ENCODE measurements around the gene FSIP2.
"Not testable (repeated sequence)": the region's sequence is repeated elsewhere in the genome, so short reads cannot be mapped to it uniquely, and the experiment has no call there.

Gene FSIP2

DNA sequence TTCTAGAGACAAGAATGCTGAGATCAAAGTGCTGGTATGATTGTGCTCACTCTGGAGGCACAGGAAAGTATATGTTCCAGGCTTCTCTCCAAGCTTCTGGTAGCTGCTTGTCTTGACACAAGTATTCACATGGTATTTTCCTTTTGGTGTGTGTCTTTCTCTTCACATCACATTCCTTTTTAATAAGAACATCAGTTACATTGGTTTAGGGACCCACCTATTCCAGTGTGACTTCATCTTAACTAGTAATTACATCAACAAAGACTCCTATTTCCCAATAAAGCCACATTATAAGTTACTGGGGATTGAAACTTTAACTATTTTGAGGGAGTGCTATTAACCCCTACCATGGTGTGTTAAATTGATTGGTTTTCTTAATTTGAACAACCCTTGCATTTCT, 119.1 kb downstream of the FSIP2 start:
- no peak for TF ChIP-seq CTCF (IDR thresholded peaks at IDR 0.05; ENCODE audit: borderline replicate concordance, control extremely low read depth, extremely low read depth, insufficient read depth, missing control alignments)
- in situ Hi-C loops (cut with MboI; ENCODE audit: low sequenced_read_pairs, unreplicated experiment) = no loop called here
- DNase-seq (ENCODE audit: low spot score) = no peak

DNA sequence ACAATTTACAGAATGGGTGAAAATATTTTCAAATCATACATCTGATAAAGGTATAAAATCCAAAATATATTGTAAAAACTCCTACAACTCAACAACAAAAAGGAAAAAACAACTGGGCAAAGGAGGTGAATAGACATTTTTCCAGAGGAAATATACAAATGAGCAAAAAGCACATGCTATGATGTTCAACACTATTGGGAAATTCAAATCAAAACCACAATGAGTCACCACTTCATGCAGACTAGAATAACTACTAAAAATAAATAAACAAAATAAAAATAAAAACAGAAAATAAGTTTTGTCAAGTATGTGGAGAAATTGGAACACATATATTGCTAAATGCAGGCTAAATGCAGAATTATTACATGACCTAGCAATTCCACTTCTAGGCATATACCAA, 120.9 kb downstream of the FSIP2 start:
- in situ Hi-C loops (cut with MboI; ENCODE audit: low sequenced_read_pairs, unreplicated experiment) = no loop called here
- no peak for TF ChIP-seq CTCF (IDR thresholded peaks at IDR 0.05; ENCODE audit: borderline replicate concordance, control extremely low read depth, extremely low read depth, insufficient read depth, missing control alignments)
- DNase-seq (ENCODE audit: low spot score) = no peak

- no peak for DNase-seq (ENCODE audit: low spot score)
- in situ Hi-C loops (cut with MboI; ENCODE audit: low sequenced_read_pairs, unreplicated experiment) = no loop called here
- TF ChIP-seq CTCF (IDR thresholded peaks at IDR 0.05; ENCODE audit: borderline replicate concordance, control extremely low read depth, extremely low read depth, insufficient read depth, missing control alignments) = no peak
Observed at GRCh38 chr2:185860321-185860720, 121.7 kb downstream of the FSIP2 start.

GRCh38 chr2:185862657-185863398, 124.2 kb downstream of the FSIP2 start:
- no peak for TF ChIP-seq CTCF (IDR thresholded peaks at IDR 0.05; ENCODE audit: borderline replicate concordance, control extremely low read depth, extremely low read depth, insufficient read depth, missing control alignments)
- no peak for DNase-seq (ENCODE audit: low spot score)
- in situ Hi-C loops (cut with MboI; ENCODE audit: low sequenced_read_pairs, unreplicated experiment) = no loop called here

- DNase-seq (ENCODE audit: low spot score); in situ Hi-C loops (cut with MboI; ENCODE audit: low sequenced_read_pairs, unreplicated experiment): not testable (repeated sequence)
Observed at GRCh38 chr2:185864468-185865260, 126.1 kb downstream of the FSIP2 start.

GRCh38 chr2:185875136-185875931, 136.7 kb downstream of the FSIP2 start:
- TF ChIP-seq CTCF (IDR thresholded peaks at IDR 0.05; ENCODE audit: borderline replicate concordance, control extremely low read depth, extremely low read depth, insufficient read depth, missing control alignments) = no peak
- DNase-seq (ENCODE audit: low spot score) = no peak
- in situ Hi-C loops (cut with MboI; ENCODE audit: low sequenced_read_pairs, unreplicated experiment) = no loop called here

Data from GM13976 (cell line).